Fibroblast of the aortic adventitia (primary cell): ENCODE results near the gene CRYGD. TPM values are rescaled to one million over a fixed set of nuclear protein-coding genes. Genes with fewer than 3 reads are reported as not detected.
"Not testable (repeated sequence)": the region's sequence is repeated elsewhere in the genome, so short reads cannot be mapped to it uniquely, and the experiment has no call there.

Experiments
- DNase-seq: peaks from one replicate; pipeline ENCODE4 v3.0.0-alpha.2; 2010; ENCODE audit warnings: low read depth
- H3K4me3 ChIP-seq: 2 replicates; pipeline ENCODE4 v1.5.1; 2011; ENCODE audit warnings: low read depth, mild to moderate bottlenecking, control low read depth, low read length, moderate library complexity
- CTCF ChIP-seq: IDR thresholded peaks from 2 replicates; pipeline ENCODE4 v1.5.1; 2011; ENCODE audit warnings: mild to moderate bottlenecking, low read length, control low read depth, inconsistent platforms; ENCODE audit not compliant: insufficient read depth
- total RNA-seq: library from RNA; depleted of rRNA; stranded (reverse); fragments of >200 nt; gene quantifications from 2 replicates; pipeline ENCODE4 v1.2.3, GENCODE V29; 2012; ENCODE audit warnings: low replicate concordance

Gene CRYGD
- total RNA-seq, 1 donor = not detected

DNA sequence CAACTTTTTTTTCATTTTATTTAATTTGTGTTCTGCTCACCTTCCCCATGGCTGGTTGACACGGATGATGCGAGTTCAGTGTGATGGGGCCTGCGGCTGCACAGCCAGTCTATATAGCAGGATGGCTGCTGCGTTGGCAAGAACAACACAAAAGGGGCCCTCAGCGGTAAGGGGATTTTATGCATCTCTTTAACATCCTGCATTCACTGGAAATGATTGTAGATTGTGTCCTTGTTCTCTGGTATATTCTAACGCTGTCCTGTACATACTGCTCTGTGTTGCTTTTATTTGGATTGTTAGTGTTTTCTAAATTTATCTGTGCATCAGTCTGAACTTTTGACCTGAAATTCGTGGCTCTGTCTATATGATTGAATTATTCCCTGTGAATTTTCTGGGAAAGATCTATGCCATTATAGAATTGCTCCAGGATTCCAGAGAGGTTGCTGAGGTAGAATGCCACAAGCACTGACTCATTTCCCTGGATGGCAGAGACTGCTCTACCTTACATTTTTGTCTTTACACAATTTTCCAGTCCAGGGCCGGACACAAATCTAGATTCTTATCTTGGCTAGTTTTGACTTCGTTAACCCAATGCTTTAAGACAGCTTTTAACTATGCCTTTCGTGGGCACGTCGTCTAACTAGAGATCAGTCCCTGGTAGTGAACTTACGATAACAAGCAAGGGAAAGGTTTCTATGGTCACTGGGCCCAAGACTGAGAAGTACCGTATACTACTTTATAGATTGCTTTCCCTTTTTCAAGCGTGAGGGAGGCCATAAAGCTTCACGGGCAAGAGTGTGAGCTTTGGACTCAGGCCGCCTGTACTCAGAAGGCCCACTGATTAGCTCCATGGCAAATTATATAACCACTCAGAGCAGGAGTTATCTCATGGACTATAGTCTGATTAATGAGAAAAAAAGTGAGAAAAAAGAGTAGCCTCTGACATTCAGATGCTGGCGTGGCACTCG is 5.7 kb upstream of the CRYGD start, which contains the start of gene CRYGC:
Gene CRYGC, minus strand, starts transcription at position 85 of the 968 bp plus-strand sequence. Its CDS starts 36 bp downstream, at position 49.
- no peak within 1 kb of the TSS for H3K4me3 ChIP-seq
- no peak for DNase-seq
- no peak for TF ChIP-seq CTCF

DNA sequence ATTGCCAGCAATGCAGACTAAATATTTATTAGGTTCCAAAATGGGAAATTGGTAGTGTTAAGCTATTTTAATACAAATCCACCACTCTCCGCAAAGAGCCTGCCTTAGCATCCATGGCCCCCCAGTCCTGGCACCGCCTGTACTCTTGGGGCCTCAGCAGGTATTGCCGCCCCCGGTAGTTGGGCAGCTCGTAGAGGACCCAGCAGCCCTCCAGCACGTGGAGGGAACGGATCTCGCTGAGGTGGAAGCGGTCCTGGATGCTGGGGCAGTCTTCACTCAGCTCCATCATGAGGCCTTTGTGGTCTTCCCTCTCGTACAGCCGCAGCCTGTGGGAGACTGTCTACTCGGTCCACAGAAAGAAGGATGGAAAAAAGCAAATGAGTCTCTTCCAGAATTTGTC is 3.8 kb upstream of the CRYGD start:
- TF ChIP-seq CTCF = no peak
- no peak for DNase-seq
- H3K4me3 ChIP-seq = no peak overlapping the region

GRCh38 chr2:208127090-208127489 is 2.8 kb upstream of the CRYGD start:
- no peak for DNase-seq
- TF ChIP-seq CTCF = no peak
- no peak overlapping the region for H3K4me3 ChIP-seq

DNA sequence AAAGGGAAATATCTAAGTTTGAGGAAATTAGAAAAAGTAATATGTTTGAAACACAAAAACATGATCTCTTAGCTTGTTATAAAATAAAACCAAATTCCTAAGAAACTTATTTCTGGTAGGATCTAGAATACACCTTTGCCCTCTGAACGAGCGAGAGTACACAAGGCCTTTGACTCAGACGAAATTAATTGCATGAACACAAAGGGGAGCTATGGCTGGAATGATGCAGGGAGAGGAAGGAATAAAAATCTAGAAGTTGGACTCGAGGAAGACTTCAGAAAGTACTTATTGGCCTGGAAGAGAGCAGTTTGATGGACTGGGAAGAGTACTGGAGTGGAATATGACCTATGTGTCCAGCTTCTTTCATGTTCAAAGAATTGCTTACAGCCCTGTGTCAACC is 927 bp upstream of the CRYGD start:
- no peak for DNase-seq
- no peak overlapping the region for H3K4me3 ChIP-seq
- TF ChIP-seq CTCF = no peak

DNA sequence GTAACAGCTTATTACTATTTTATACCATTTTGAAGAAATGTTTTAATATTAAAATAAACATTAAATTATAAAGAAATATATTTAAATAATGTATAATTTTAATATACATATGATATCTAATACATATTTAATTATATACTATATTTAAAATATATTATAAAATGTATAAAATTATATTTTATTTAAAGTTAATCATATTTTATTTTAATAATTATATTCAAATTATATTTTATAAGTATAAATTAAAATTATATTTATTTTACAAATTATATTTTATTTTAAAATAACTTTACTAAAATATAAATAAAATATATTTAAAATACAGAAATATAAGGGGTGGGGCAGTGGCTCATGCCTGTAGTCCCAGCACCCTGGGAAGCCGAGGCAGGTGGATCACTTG is 2.1 kb downstream of the CRYGD start:
- no peak for DNase-seq
- no peak for TF ChIP-seq CTCF
- H3K4me3 ChIP-seq = no peak overlapping the region

DNA sequence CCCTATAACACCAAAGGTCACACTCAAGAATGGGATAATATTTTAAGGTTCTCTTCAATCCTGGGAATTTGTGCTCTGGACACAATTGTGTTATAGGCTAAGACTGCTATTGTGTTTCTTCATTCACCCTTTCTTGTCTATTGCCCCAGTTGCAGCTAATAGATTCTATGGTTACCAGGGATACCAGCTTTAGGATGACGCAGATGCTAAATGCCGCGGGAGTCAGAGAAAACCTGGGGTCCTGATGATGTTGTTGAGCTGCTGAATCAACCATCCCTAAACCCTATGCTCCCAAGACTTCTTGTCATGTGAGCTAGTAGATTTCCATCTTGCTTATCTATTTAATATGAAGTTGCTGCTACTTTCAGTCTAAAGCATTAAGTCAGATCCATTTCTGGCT is 5.4 kb downstream of the CRYGD start:
- no peak for DNase-seq
- no peak overlapping the region for H3K4me3 ChIP-seq
- no peak for TF ChIP-seq CTCF

GRCh38 chr2:208117390-208117789 is 6.9 kb downstream of the CRYGD start:
- DNase-seq, H3K4me3 ChIP-seq: not testable (repeated sequence)
